ENCODE results near the gene PLAAT4.
"Not testable (repeated sequence)": the region's sequence is repeated elsewhere in the genome, so short reads cannot be mapped to it uniquely, and the experiment has no call there.

Gene PLAAT4

DNA sequence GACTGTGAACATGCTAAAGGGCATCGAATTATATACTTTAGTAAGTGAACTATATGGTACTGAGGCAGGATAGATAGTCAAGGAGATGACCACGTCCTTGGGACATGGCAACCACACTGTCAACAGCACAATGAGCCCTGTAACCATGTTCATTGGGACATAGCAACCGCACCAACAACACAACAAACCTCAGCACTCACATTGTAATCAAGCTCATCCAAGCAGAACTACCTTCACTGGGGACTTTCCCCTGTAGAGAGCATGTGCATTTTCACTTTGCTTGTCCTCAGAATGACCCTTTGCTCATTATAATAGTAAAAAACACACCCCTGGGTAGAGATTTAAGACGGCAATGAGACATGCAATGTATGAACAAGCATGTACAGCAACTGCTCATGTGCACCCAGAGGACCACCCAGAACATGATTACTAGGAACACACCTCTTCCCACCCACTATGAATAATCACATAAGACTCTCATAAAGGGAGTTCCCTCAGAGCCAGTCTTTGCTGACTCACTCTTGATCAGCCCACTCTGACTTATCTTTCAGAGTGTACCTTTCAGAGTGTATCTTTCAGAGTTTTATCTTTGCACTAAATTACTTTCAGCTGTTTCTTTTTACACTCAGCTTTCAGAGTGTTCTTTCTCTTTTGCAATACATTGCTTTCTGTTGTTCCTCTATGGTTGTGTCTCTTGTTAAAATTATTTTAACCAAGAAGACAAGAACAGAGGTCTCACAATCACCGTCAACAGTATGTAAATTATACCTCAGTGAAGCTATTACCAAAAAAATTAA, 30.6 kb downstream of the PLAAT4 start:
- H3K4me3 ChIP-seq (ENCODE audit: low read depth, low read length) = no peak overlapping the region
- DNase-seq (ENCODE audit: low read depth) = no peak
- TF ChIP-seq, protein P1, sequence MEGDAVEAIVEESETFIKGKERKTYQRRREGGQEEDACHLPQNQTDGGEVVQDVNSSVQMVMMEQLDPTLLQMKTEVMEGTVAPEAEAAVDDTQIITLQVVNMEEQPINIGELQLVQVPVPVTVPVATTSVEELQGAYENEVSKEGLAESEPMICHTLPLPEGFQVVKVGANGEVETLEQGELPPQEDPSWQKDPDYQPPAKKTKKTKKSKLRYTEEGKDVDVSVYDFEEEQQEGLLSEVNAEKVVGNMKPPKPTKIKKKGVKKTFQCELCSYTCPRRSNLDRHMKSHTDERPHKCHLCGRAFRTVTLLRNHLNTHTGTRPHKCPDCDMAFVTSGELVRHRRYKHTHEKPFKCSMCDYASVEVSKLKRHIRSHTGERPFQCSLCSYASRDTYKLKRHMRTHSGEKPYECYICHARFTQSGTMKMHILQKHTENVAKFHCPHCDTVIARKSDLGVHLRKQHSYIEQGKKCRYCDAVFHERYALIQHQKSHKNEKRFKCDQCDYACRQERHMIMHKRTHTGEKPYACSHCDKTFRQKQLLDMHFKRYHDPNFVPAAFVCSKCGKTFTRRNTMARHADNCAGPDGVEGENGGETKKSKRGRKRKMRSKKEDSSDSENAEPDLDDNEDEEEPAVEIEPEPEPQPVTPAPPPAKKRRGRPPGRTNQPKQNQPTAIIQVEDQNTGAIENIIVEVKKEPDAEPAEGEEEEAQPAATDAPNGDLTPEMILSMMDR (IDR thresholded peaks at IDR 0.05; ENCODE audit: control insufficient read depth, extremely low read depth, insufficient read depth) = no peak

DNA sequence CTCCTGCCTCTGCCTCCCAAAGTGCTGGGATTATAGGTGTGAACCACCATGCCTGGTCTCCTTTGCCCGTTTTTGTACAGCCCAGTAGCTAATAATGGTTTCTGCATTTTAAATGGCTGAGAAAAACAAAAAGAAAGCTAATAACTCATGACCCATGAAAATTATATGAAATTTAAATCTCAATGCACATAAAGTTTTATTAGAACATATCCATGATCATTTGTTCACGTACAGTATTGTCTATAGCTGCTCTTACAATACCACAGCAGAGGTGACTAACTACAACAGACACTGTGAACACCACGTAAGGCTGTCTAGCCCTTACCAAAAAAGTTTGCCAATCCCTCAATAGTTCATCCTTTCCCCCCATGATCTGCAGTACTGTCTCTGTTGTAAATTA, 33.0 kb downstream of the PLAAT4 start:
- no peak overlapping the region for H3K4me3 ChIP-seq (ENCODE audit: low read depth, low read length)
- DNase-seq (ENCODE audit: low read depth) = no peak
- TF ChIP-seq, protein P1 (IDR thresholded peaks at IDR 0.05; ENCODE audit: control insufficient read depth, extremely low read depth, insufficient read depth) = no peak

DNA sequence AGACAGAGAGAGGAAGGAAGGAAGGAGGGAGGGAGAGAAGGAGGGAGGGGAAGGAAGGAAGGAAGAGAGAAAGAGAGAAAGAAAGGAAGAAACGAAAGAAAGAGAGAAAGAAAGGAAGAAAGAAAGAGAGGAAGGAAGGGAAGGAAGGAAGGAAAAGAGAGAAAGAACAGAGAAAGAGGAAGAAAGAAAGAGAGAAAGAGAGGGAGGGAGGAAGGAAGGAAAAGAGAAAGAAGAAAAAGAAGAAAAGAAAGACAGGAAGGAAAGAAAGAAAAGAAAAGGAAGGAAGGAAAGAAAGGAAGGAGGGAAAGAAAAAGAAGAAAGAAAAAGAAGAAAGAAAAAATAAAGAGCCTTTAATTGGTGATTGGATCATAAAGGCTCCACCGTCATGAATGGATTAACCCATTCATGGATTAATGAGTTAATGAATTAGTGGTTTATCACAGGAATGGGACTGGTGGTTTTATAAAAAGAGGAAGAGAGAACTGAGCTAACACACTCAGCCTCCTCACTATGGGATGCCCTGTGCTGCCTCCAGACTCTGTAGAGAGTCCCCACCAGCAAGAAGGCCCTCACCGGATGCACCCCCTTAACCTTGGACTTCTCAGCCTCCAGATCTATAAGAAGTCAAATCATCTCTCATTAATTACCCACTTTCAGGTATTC, 35.5 kb downstream of the PLAAT4 start:
- TF ChIP-seq, protein P1 (IDR thresholded peaks at IDR 0.05; ENCODE audit: control insufficient read depth, extremely low read depth, insufficient read depth) = no peak
- H3K4me3 ChIP-seq (ENCODE audit: low read depth, low read length) = no peak overlapping the region
- no peak for DNase-seq (ENCODE audit: low read depth)

DNA sequence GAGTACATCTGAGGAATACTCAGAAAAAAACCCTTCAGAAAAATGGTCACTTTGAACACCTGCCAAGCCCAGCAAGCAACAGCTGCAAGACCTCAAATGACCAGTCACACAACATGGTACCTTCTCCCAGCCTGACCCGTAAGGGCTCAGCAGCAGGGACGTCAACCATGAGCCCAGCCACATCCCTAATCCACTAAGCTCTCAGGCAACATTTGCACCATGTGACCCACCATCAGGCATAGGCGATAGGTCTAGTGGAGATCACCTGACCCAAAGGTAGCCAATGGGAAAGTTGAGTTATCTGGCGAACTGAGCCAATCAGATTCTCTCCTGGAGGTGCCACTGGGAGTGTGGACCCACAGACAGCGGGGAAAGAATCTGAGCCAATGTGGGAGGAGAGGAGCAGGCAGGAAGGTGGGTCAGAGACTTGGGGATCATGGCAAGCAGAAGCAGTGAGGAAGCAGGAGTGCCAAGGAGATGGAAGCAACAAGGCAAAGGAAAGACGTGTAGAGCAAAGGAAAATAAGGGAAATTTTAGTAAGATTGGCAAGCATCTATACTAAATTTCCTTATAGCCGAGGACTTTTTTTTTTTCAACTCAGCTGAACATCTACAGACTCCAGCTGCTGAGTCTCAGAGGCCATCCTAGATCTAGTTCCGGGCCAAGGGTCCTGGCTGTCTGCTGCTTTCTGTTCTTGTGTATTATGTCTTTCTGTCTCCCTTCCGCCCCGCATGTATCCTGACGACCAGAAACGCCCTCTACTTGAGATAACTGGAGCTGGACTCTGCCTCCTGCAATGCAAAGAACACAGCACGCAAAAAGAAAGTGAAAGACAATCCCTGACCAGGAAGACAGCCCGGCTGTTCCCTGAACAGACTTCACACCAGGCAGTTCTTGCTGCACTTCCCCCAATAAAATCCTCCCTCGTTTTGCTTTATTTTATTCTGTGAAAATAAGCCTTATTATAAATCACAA, 37.6 kb downstream of the PLAAT4 start:
- TF ChIP-seq, protein P1 (IDR thresholded peaks at IDR 0.05; ENCODE audit: control insufficient read depth, extremely low read depth, insufficient read depth) = no peak

DNA sequence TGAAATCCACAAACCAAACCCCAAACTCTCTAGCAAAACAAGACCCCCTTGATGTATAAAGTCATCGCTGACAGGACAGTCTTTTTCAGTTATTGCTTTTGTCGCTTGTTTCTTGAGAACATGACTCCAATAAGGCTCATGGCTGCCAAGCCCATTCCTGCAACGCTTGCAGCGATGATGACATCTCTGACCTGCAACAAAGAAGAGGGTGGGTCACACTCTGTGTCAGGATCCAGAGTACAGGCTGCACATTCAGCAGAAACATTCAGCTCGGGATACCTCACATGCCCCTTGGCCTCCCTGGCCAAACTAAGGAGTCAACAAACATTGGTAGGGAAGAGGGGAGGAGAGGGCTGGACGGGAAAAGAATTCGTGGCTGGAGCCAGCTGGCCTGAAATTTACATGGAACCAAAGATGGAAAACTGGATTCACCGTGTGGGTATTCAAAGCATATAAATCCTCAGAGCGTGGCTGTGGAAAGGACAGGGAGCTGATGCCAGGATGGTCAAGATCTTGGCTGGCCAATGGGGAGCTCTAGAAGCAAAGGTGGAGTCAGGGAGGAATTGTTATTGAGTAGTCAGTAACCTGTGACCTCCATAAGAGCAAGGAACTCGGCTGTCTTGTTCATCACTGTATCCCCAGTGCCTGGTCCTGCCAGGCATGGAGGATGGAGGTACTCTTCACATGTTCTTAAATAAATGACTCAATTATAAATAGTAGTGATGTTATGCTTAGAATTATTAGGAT, 38.4 kb downstream of the PLAAT4 start:
- TF ChIP-seq, protein P1 (IDR thresholded peaks at IDR 0.05; ENCODE audit: control insufficient read depth, extremely low read depth, insufficient read depth) = no peak
- DNase-seq (ENCODE audit: low read depth) = no peak
- H3K4me3 ChIP-seq (ENCODE audit: low read depth, low read length) = no peak overlapping the region

More for the DNA sequence above, 37.6 kb downstream of the PLAAT4 start:
- no peak for DNase-seq (ENCODE audit: low read depth)
- no peak overlapping the region for H3K4me3 ChIP-seq (ENCODE audit: low read depth, low read length)

DNA sequence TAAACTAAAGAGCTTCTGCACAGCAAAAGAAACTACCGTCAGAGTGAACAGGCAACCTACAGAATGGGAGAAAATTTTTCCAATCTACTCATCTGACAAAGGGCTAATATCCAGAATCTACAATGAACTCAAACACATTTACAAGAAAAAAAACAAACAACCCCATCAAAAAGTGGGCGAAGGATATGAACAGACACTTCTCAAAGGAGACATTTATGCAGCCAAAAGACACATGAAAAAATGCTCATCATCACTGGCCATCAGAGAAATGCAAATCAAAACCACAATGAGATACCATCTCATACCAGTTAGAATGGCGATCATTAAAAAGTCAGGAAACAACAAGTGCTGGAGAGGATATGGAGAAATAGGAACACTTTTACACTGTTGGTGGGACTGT, 42.3 kb downstream of the PLAAT4 start:
- not testable (repeated sequence) for H3K4me3 ChIP-seq (ENCODE audit: low read depth, low read length); DNase-seq (ENCODE audit: low read depth)

DNA sequence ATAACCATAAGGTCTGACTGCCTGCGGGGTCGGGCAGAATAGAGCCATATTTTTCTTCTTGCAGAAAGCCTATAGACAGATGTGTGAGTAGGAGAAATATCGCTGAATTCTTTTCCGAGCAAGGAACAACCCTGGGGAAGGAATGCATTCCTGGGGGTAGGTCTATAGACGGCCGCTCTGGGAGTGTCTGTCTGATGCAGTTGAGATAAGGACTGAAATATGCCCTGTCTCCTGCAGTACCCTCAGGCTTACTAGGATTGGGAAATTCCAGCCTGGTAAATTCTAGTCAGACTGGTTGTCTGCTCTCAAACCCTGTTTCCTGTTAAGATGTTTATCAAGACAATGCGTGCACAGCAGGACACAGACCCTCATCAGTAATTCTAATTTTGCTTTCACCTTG, 44.6 kb downstream of the PLAAT4 start:
- not testable (repeated sequence) for H3K4me3 ChIP-seq (ENCODE audit: low read depth, low read length)

More for the DNA sequence above, 44.6 kb downstream of the PLAAT4 start:
- DNase-seq (ENCODE audit: low read depth) = not testable (repeated sequence)

All from LNCaP clone FGC (cell line).